Lower leg skin (tissue), 3 donors: ENCODE measurements around the gene POLR1C.

ENCODE experiments used
- POLR2A ChIP-seq, 2 donors: fragments of 450-650 bp; IDR thresholded peaks; one replicate each; pipeline ENCODE4 v1.6.1; 2016 to 2017; ENCODE audit warnings: antibody characterized with exemption in 2 of 2, mild to moderate bottlenecking in 1 of 2, moderate library complexity in 1 of 2
- TF ChIP-seq, protein P1 (sequence below), 3 donors: fragments of 450-650 bp; IDR thresholded peaks; one replicate each; pipeline ENCODE4 v1.5.1; 2016; ENCODE audit warnings: antibody characterized with exemption in 3 of 3, mild to moderate bottlenecking in 3 of 3, moderate library complexity in 2 of 3

DNA sequence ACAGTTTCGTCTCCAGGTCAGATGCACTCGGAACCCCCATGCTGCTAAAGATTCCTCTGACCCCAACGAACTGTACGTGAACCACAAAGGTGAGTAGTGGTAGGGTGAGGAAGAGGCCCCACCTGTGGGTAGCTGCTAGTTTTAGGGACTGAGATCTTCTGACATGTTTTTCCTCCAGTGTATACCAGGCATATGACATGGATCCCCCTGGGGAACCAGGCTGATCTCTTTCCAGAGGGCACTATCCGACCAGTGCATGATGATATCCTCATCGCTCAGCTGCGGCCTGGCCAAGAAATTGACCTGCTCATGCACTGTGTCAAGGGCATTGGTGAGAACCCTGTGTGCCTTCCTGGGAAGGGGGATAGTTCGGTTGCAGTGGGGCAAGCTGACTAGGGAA is 3.2 kb downstream of the POLR1C start:
- TF ChIP-seq, protein P1, sequence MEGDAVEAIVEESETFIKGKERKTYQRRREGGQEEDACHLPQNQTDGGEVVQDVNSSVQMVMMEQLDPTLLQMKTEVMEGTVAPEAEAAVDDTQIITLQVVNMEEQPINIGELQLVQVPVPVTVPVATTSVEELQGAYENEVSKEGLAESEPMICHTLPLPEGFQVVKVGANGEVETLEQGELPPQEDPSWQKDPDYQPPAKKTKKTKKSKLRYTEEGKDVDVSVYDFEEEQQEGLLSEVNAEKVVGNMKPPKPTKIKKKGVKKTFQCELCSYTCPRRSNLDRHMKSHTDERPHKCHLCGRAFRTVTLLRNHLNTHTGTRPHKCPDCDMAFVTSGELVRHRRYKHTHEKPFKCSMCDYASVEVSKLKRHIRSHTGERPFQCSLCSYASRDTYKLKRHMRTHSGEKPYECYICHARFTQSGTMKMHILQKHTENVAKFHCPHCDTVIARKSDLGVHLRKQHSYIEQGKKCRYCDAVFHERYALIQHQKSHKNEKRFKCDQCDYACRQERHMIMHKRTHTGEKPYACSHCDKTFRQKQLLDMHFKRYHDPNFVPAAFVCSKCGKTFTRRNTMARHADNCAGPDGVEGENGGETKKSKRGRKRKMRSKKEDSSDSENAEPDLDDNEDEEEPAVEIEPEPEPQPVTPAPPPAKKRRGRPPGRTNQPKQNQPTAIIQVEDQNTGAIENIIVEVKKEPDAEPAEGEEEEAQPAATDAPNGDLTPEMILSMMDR (IDR thresholded peaks at IDR 0.05) = no peak
- no peak for TF ChIP-seq POLR2A (IDR thresholded peaks at IDR 0.05)
